GM19395 (cell line): ENCODE results near the gene POLK.
"Not testable (repeated sequence)": the region's sequence is repeated elsewhere in the genome, so short reads cannot be mapped to it uniquely, and the experiment has no call there.

Source experiments
- ATAC-seq: cut with Tn5 transposase; IDR thresholded peaks from one replicate; pipeline ENCODE4 v1.9.1; 2021; ENCODE audit warnings: mild to moderate bottlenecking, moderate library complexity; ENCODE audit not compliant: unreplicated experiment

The POLK gene

GRCh38 chr5:75546830-75547229 is 35.1 kb downstream of the POLK start:
- ATAC-seq, result no peak

GRCh38 chr5:75547812-75548211 is 36.1 kb downstream of the POLK start:
- ATAC-seq, result no peak

- no peak for ATAC-seq
Measured at GRCh38 chr5:75550597-75550996, 38.9 kb downstream of the POLK start.

GRCh38 chr5:75551471-75551870 is 39.8 kb downstream of the POLK start:
- ATAC-seq, result no peak

- no peak for ATAC-seq
Measured at GRCh38 chr5:75552764-75553163, 41.1 kb downstream of the POLK start.

GRCh38 chr5:75553358-75553757 is 41.7 kb downstream of the POLK start:
- ATAC-seq, result no peak

- no peak for ATAC-seq
Measured at GRCh38 chr5:75558221-75558620, 46.5 kb downstream of the POLK start.

GRCh38 chr5:75558981-75559632 is 47.4 kb downstream of the POLK start:
- ATAC-seq, result no peak

- ATAC-seq, result not testable (repeated sequence)
Measured at GRCh38 chr5:75560655-75561054, 49.0 kb downstream of the POLK start.

- ATAC-seq, result not testable (repeated sequence)
Measured at GRCh38 chr5:75565991-75566709, 54.5 kb downstream of the POLK start.

GRCh38 chr5:75566710-75567309 is 55.1 kb downstream of the POLK start:
- ATAC-seq, result peak; percentile 92

GRCh38 chr5:75567710-75568109 is 56.0 kb downstream of the POLK start:
- ATAC-seq, result peak; percentile 48

- ATAC-seq, result peak; percentile 37
Measured at GRCh38 chr5:75568202-75568601, 56.5 kb downstream of the POLK start.

- no peak for ATAC-seq
Measured at GRCh38 chr5:75571547-75571946, 59.9 kb downstream of the POLK start.

- peak; percentile 22 for ATAC-seq
Measured at GRCh38 chr5:75574791-75575190, 63.1 kb downstream of the POLK start.

GRCh38 chr5:75578280-75578679 is 66.6 kb downstream of the POLK start:
- ATAC-seq, result not testable (repeated sequence)

GRCh38 chr5:75584641-75585040 is 73.0 kb downstream of the POLK start:
- ATAC-seq, result no peak

GRCh38 chr5:75588666-75589065 is 77.0 kb downstream of the POLK start:
- ATAC-seq, result no peak

- ATAC-seq, result no peak
Measured at GRCh38 chr5:75600535-75600934, 88.8 kb downstream of the POLK start.

GRCh38 chr5:75601567-75601966 is 89.9 kb downstream of the POLK start:
- no peak for ATAC-seq

- no peak for ATAC-seq
Measured at GRCh38 chr5:75601996-75602395, 90.3 kb downstream of the POLK start.

GRCh38 chr5:75603371-75603770 is 91.7 kb downstream of the POLK start:
- ATAC-seq, result no peak
